K562 (cell line): Measurements from ENCODE around the gene C7orf57. TPM values are rescaled to one million over a fixed set of nuclear protein-coding genes. Genes with fewer than 3 reads are reported as not detected.
A peak's percentile ranks its signal among the peaks of the same experiment; 100 is the strongest.

ENCODE experiments used
- CHCHD3 ChIP-seq: fragments of 250-450 bp; sonication (Bioruptor Pico); IDR thresholded peaks from 2 replicates; pipeline ENCODE4 v2.1.2; 2022; ENCODE audit warnings: mild to moderate bottlenecking
- CTCFL ChIP-seq: IDR thresholded peaks from 2 replicates; pipeline ENCODE4 v1.6.1; 2011; ENCODE audit warnings: borderline replicate concordance, low read depth, mild to moderate bottlenecking, moderate library complexity, low read length; ENCODE audit not compliant: insufficient read depth, poor library complexity, severe bottlenecking
- CXXC5 ChIP-seq: fragments of 250-450 bp; sonication (Bioruptor Pico); IDR thresholded peaks from 2 replicates; pipeline ENCODE4 v1.8.0; 2022; ENCODE audit warnings: inconsistent platforms, mild to moderate bottlenecking, moderate library complexity
- DIDO1 ChIP-seq: fragments of 450-650 bp; IDR thresholded peaks from 2 replicates; pipeline ENCODE4 v1.6.1; 2016; ENCODE audit warnings: low read depth, missing biosample characterization, missing genetic modification characterization
- ETV1 ChIP-seq: fragments of 450-650 bp; conservative IDR thresholded peaks from 2 replicates; pipeline ENCODE4 v1.6.1; 2016; ENCODE audit warnings: missing genetic modification characterization, control low read depth, low read depth, missing compliant biosample characterization
- HNRNPL ChIP-seq: fragments of 200-400 bp; formaldehyde crosslinking; IDR thresholded peaks from 2 replicates; pipeline ENCODE4 v1.6.1; 2017; ENCODE audit warnings: low read depth, mild to moderate bottlenecking, low read length
- KLF1 ChIP-seq: fragments of 450-650 bp; IDR thresholded peaks from 2 replicates; pipeline ENCODE4 v1.6.1; 2016; ENCODE audit warnings: missing genetic modification characterization, missing compliant biosample characterization
- MAZ ChIP-seq, 2 experiments: fragments of 450-650 bp in 1 of 2; sonication (generic) in 1 of 2; formaldehyde crosslinking; IDR thresholded peaks in 1 of 2; conservative IDR thresholded peaks in 1 of 2; 2 replicates each; pipeline versions ENCODE4 v1.4.0 to v1.5.0; 2020; ENCODE audit warnings: mild to moderate bottlenecking in 1 of 2, missing genetic modification reagents in 1 of 2
- PPARD ChIP-seq: fragments of 250-450 bp; sonication (Bioruptor Pico); IDR thresholded peaks from 2 replicates; pipeline ENCODE4 v1.8.0; 2022; ENCODE audit warnings: inconsistent platforms, mild to moderate bottlenecking, moderate library complexity
- RB1 ChIP-seq: fragments of 450-650 bp; IDR thresholded peaks from 2 replicates; pipeline ENCODE4 v1.6.1; 2017; ENCODE audit warnings: low read depth, mild to moderate bottlenecking
- SMARCB1 ChIP-seq: IDR thresholded peaks from 2 replicates; pipeline ENCODE4 v1.6.1; 2011; ENCODE audit warnings: improper control_type of control experiment, low read depth; ENCODE audit not compliant: insufficient read length
- SMC3 ChIP-seq: conservative IDR thresholded peaks from 2 replicates; pipeline ENCODE4 v1.6.1; 2011; ENCODE audit warnings: low read depth, low read length, improper control_type of control experiment; ENCODE audit not compliant: insufficient read depth
- SNAPC5 ChIP-seq: fragments of 250-450 bp; sonication (Bioruptor Pico); IDR thresholded peaks from 2 replicates; pipeline ENCODE4 v1.8.0; 2021; ENCODE audit warnings: moderate library complexity, mild to moderate bottlenecking, inconsistent platforms
- YY1 ChIP-seq, 3 experiments: IDR thresholded peaks; 2 replicates each; pipeline ENCODE4 v1.6.1; 2011; ENCODE audit warnings: low read length in 2 of 3, mild to moderate bottlenecking in 2 of 3, moderate library complexity in 2 of 3, borderline replicate concordance in 1 of 3, control low read depth in 1 of 3, low read depth in 1 of 3; ENCODE audit not compliant: insufficient read depth in 3 of 3, insufficient replicate concordance in 2 of 3, control insufficient read depth in 1 of 3, insufficient read length in 1 of 3; ENCODE audit errors: extremely low read depth in 1 of 3
- ZBTB33 ChIP-seq: sonication (generic); formaldehyde crosslinking; IDR thresholded peaks from 2 replicates; pipeline ENCODE4 v1.8.1; 2023; ENCODE audit warnings: mild to moderate bottlenecking, missing genetic modification reagents
- ZNF696 ChIP-seq: fragments of 250-450 bp; sonication (Bioruptor Pico); conservative IDR thresholded peaks from 2 replicates; pipeline ENCODE4 v1.4.0; 2020; ENCODE audit warnings: mild to moderate bottlenecking, moderate library complexity
- polyA plus RNA-seq, 8 experiments: library from polyadenylated mRNA; depleted of rRNA in 4 of 8; stranded (reverse) in 5 of 8; unstranded in 3 of 8; fragments of >200 nt; fragmentation: Nextera tagmentation in 2 of 8; fragmentation: Illumina TruSeq in 1 of 8; extraction: Ambion mirVana in 2 of 8; extraction: Trizol in 1 of 8; gene quantifications; 2 replicates each; pipeline versions ENCODE4 v1.2.1 to v1.2.3, GENCODE V29; 2011 to 2014; ENCODE audit warnings: inconsistent platforms in 1 of 8, missing spikeins in 1 of 8
- total RNA-seq, 7 experiments: library from RNA; depleted of rRNA in 6 of 7; stranded (reverse); fragments of >200 nt in 6 of 7; fragmentation: Illumina TruSeq in 2 of 7; extraction: Trizol in 2 of 7; gene quantifications; 2 replicates each; pipeline versions ENCODE4 v1.2.1 to v1.2.3, GENCODE V29; 2011 to 2021; ENCODE audit warnings: low replicate concordance in 1 of 7
- TF ChIP-seq, protein P1 (sequence below): fragments of 450-650 bp; IDR thresholded peaks from 2 replicates; pipeline ENCODE4 v1.7.0; 2016; ENCODE audit warnings: borderline replicate concordance
- TF ChIP-seq, protein P2 (sequence below): fragments of 250-450 bp; sonication (Bioruptor Pico); IDR thresholded peaks from 2 replicates; pipeline ENCODE4 v1.5.0; 2020; ENCODE audit warnings: mild to moderate bottlenecking, borderline replicate concordance

Gene C7orf57
- total and polyA plus RNA-seq, 9 of the 15 experiments (the other 6 are each of a cell fraction or from before 2014, with no cell fraction given) = not detected

DNA sequence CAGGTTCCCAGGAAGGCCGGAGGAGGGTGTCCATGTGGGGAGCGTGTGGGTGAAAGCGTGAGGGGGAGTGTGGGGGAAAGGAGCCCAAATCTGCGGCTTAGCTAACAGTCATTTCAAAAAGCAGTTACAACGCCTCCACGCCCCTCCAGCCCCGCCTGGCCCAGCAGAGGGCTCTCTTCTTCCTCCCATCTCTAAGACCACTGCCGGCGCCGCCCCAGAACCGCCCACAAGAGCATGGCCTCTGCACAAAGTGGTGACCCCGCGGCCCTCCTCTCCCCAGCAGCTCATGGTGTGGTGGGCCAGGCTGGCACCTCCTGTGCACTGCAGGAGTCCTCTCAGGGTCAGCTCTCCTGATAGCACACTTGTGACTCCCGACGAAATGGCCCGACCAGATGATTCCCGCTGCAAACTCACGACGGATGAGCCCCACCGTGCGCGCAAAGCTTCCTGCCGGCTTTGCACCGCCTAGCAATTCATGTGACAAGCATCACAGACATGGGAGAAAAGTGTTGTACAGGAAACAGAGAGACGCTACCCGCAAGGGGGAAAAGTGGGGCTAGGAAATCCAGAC is 43.5 kb upstream of the C7orf57 start (continued):
- TF ChIP-seq ZBTB33 (CRISPR knock-in tag) (peak; percentile 81), SMARCB1 (no peak), PPARD (CRISPR knock-in tag) (no peak), RB1 (0 out of 2 replicates have a peak, but pooled peaks have one; percentile 17), DIDO1 (tag) (no peak), SNAPC5 (CRISPR knock-in tag) (no peak), KLF1 (tag) (no peak), ETV1 (tag) (no peak), MAZ (CRISPR knock-in tag; conservative IDR thresholded peaks at IDR 0.05 in 1 of 2, IDR thresholded peaks at IDR 0.05 in 1 of 2) (0 out of 4 replicates have a peak, but pooled peaks have one; percentile 18), YY1 (IDR thresholded peaks at IDR 0.05; ENCODE audit: borderline replicate concordance in 1 of 3, control insufficient read depth in 1 of 3, extremely low read depth in 1 of 3, insufficient read depth in 3 of 3, insufficient read length in 1 of 3, insufficient replicate concordance in 2 of 3, low read depth in 1 of 3, low read length in 2 of 3) (peak in 1 of 3 experiments; percentile 49), CHCHD3 (no peak), SMC3 (peak; percentile 27; the same call in 1 of the 2 replicates), CTCFL (peak; percentile 86), HNRNPL (no peak), ZNF696 (CRISPR knock-in tag) (no peak), CXXC5 (peak; percentile 41)
- TF ChIP-seq, protein P1, sequence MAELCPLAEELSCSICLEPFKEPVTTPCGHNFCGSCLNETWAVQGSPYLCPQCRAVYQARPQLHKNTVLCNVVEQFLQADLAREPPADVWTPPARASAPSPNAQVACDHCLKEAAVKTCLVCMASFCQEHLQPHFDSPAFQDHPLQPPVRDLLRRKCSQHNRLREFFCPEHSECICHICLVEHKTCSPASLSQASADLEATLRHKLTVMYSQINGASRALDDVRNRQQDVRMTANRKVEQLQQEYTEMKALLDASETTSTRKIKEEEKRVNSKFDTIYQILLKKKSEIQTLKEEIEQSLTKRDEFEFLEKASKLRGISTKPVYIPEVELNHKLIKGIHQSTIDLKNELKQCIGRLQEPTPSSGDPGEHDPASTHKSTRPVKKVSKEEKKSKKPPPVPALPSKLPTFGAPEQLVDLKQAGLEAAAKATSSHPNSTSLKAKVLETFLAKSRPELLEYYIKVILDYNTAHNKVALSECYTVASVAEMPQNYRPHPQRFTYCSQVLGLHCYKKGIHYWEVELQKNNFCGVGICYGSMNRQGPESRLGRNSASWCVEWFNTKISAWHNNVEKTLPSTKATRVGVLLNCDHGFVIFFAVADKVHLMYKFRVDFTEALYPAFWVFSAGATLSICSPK = no peak
- TF ChIP-seq, protein P2, sequence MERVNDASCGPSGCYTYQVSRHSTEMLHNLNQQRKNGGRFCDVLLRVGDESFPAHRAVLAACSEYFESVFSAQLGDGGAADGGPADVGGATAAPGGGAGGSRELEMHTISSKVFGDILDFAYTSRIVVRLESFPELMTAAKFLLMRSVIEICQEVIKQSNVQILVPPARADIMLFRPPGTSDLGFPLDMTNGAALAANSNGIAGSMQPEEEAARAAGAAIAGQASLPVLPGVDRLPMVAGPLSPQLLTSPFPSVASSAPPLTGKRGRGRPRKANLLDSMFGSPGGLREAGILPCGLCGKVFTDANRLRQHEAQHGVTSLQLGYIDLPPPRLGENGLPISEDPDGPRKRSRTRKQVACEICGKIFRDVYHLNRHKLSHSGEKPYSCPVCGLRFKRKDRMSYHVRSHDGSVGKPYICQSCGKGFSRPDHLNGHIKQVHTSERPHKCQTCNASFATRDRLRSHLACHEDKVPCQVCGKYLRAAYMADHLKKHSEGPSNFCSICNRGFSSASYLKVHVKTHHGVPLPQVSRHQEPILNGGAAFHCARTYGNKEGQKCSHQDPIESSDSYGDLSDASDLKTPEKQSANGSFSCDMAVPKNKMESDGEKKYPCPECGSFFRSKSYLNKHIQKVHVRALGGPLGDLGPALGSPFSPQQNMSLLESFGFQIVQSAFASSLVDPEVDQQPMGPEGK (CRISPR knock-in tag) = no peak
